ENCODE results near the gene FETUB.

DNA sequence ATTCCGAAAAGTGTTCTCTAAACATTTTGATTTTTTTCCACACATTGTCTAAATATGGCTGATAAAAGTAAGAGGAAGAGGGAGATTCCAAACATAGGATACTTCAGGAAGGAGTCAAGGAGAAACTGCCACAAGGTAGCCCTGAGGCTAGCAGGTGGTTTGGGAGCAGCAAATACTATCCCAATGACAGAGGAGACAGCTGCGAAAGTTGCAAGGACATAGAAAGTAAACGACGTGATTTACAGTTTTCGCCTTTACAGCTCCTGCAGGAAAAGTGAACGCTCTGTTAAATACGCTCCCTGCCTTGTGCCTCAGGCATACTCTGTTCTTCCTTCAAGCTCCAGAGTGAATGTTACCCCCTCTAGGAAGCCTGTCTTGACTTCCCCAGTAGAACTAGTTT lies 3.7 kb upstream of the FETUB start:
- no peak for TF ChIP-seq POLR2A (IDR thresholded peaks at IDR 0.05)
- TF ChIP-seq, protein P1, sequence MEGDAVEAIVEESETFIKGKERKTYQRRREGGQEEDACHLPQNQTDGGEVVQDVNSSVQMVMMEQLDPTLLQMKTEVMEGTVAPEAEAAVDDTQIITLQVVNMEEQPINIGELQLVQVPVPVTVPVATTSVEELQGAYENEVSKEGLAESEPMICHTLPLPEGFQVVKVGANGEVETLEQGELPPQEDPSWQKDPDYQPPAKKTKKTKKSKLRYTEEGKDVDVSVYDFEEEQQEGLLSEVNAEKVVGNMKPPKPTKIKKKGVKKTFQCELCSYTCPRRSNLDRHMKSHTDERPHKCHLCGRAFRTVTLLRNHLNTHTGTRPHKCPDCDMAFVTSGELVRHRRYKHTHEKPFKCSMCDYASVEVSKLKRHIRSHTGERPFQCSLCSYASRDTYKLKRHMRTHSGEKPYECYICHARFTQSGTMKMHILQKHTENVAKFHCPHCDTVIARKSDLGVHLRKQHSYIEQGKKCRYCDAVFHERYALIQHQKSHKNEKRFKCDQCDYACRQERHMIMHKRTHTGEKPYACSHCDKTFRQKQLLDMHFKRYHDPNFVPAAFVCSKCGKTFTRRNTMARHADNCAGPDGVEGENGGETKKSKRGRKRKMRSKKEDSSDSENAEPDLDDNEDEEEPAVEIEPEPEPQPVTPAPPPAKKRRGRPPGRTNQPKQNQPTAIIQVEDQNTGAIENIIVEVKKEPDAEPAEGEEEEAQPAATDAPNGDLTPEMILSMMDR (IDR thresholded peaks at IDR 0.05), result no peak

All from adrenal gland (tissue), 5 donors.